SK-N-MC (cell line): Measurements from ENCODE around the gene CD40.

Experiments used
- EZH2 ChIP-seq: fragments of 200-600 bp; sonication (generic); IDR thresholded peaks from one replicate; pipeline ENCODE4 v1.6.1; 2017; ENCODE audit warnings: antibody characterized with exemption
- POLR2AphosphoS5 ChIP-seq: IDR thresholded peaks from 2 replicates; pipeline ENCODE4 v1.6.1; 2012; ENCODE audit warnings: mild to moderate bottlenecking, low read depth, low read length, borderline replicate concordance

GRCh38 chr20:46127396-46128010 is 9.4 kb downstream of the CD40 start:
- no peak for TF ChIP-seq EZH2
- TF ChIP-seq POLR2AphosphoS5: no peak
